Measurements from ENCODE around the gene MBTD1. TPM values are rescaled to one million over a fixed set of nuclear protein-coding genes. Genes with fewer than 3 reads are reported as not detected.

MBTD1 gene
- total and polyA plus RNA-seq, 10 donors: 9.6 to 45.7 (median 23.6) TPM

DNA sequence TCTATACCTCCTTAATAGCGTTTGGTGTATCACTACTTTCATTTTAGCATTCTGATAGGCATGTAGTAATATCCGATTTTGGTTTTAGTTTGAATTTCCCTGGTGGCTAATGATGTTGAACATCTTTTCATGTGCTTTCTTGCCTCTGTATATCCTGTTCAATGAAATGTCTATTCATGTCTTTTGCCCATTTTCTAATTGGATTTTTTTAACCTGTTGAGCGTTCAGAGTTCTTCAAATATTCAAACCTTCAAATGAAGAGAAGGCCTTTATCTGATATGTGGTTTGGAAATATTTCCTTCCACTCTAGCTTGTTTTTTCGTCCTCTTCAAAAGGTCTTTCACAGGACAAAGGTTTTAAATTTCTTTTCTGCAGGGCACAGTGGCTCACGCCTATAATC is 108.9 kb downstream of the MBTD1 start:
- TF ChIP-seq POLR2AphosphoS5 (IDR thresholded peaks at IDR 0.05) (no peak), POLR2A (IDR thresholded peaks at IDR 0.05) (no peak)
- TF ChIP-seq, protein P1, sequence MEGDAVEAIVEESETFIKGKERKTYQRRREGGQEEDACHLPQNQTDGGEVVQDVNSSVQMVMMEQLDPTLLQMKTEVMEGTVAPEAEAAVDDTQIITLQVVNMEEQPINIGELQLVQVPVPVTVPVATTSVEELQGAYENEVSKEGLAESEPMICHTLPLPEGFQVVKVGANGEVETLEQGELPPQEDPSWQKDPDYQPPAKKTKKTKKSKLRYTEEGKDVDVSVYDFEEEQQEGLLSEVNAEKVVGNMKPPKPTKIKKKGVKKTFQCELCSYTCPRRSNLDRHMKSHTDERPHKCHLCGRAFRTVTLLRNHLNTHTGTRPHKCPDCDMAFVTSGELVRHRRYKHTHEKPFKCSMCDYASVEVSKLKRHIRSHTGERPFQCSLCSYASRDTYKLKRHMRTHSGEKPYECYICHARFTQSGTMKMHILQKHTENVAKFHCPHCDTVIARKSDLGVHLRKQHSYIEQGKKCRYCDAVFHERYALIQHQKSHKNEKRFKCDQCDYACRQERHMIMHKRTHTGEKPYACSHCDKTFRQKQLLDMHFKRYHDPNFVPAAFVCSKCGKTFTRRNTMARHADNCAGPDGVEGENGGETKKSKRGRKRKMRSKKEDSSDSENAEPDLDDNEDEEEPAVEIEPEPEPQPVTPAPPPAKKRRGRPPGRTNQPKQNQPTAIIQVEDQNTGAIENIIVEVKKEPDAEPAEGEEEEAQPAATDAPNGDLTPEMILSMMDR (IDR thresholded peaks at IDR 0.05 in 8 of 11, conservative IDR thresholded peaks at IDR 0.05 in 3 of 11): no peak
- Histone ChIP-seq H3K4me1 (peaks cover 6 to 32% (median 26%) of the 10 kb centered on the region in 6 donors), H3K27me3 (replicated peaks in 1 of 7) (no peaks in the 10 kb centered on the region), H3K4me3 (no peak overlapping the region), H3K9me3 (no peaks in the 10 kb centered on the region), H3K27ac (no peak overlapping the region), H3K36me3 (peaks cover 0 to 3% (median 0%) of the 10 kb centered on the region in 6 donors)
- intact Hi-C loops (cut with DNase I; ENCODE audit: low total_unique reads): loop anchor here (5.0 kb wide), 1 partner anchor 149 kb away; no protein-coding TSS in a partner anchor
- DNase-seq: no peak
- WGBS, 5 donors: 84 to 89% (median 87%) methylated on average over 5 of the region's 5 CpGs

DNA sequence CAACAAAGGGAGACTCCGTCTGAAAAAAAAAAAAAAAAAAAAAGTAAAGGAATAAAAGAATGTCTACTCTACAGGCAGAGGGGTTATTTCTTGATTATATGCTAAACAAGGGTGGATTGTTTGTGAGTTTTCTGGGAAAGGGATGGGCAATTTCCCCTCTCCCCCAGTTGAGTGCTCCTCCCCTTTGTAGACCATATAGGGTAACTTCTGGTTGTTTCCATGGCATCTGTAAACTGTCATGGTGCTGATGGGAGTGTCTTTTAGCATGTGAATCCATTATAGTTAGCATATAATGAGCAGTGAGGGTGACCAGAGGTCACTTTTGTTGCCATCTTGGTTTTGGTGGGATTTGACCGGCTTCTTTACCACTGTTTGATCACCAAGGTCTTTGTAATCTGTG is 110.7 kb downstream of the MBTD1 start:
- no peak for DNase-seq
- WGBS, 5 donors: 92 to 100% (median 98%) methylated on average over 2 of the region's 2 CpGs
- Histone ChIP-seq H3K4me3 (no peak overlapping the region), H3K36me3 (no peaks in the 10 kb centered on the region), H3K4me1 (peaks cover 2 to 16% (median 14%) of the 10 kb centered on the region in 6 donors), H3K27ac (no peak overlapping the region), H3K27me3 (replicated peaks in 1 of 7) (no peaks in the 10 kb centered on the region), H3K9me3 (no peaks in the 10 kb centered on the region)
- intact Hi-C loops (cut with DNase I; ENCODE audit: low total_unique reads): no loop called here
- TF ChIP-seq POLR2A (IDR thresholded peaks at IDR 0.05) (no peak), POLR2AphosphoS5 (IDR thresholded peaks at IDR 0.05) (no peak)
- TF ChIP-seq, protein P1 (IDR thresholded peaks at IDR 0.05 in 8 of 11, conservative IDR thresholded peaks at IDR 0.05 in 3 of 11): no peak

DNA sequence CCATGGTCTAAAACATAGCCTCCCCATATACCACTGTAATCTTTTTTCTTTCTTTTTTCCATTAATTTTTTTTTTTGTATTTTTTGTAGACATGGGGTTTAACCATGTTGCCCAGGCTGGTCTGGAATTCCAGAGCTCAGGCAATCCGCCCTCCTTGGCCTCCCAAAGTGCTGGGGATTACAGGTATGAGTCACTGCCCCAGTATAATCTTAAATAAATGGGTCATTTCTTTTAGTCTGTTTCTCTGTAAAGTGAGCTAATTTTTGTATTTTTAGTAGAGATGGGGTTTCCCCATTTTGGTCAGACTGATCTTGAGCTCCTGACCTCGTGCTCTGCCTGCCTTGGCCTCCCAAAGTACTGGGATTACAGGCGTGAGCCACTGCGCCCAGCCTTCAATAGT is 112.2 kb downstream of the MBTD1 start:
- H3K27ac ChIP-seq: no peak overlapping the region
- intact Hi-C loops (cut with DNase I; ENCODE audit: low total_unique reads): no loop called here
- no peak overlapping the region for H3K4me3 ChIP-seq
- TF ChIP-seq, protein P1 (IDR thresholded peaks at IDR 0.05 in 8 of 11, conservative IDR thresholded peaks at IDR 0.05 in 3 of 11): no peak
- TF ChIP-seq POLR2A (IDR thresholded peaks at IDR 0.05): no peak
- no peak for TF ChIP-seq POLR2AphosphoS5 (IDR thresholded peaks at IDR 0.05)
- no peaks in the 10 kb centered on the region for H3K9me3 ChIP-seq
- H3K27me3 ChIP-seq (replicated peaks in 1 of 7): no peaks in the 10 kb centered on the region
- H3K4me1 ChIP-seq: peaks cover 0 to 5% (median 4%) of the 10 kb centered on the region in 6 donors
- no peak for DNase-seq
- 60 to 75% (median 72%) methylated on average over 4 of the region's 4 CpGs for WGBS, 5 donors
- no peaks in the 10 kb centered on the region for H3K36me3 ChIP-seq

DNA sequence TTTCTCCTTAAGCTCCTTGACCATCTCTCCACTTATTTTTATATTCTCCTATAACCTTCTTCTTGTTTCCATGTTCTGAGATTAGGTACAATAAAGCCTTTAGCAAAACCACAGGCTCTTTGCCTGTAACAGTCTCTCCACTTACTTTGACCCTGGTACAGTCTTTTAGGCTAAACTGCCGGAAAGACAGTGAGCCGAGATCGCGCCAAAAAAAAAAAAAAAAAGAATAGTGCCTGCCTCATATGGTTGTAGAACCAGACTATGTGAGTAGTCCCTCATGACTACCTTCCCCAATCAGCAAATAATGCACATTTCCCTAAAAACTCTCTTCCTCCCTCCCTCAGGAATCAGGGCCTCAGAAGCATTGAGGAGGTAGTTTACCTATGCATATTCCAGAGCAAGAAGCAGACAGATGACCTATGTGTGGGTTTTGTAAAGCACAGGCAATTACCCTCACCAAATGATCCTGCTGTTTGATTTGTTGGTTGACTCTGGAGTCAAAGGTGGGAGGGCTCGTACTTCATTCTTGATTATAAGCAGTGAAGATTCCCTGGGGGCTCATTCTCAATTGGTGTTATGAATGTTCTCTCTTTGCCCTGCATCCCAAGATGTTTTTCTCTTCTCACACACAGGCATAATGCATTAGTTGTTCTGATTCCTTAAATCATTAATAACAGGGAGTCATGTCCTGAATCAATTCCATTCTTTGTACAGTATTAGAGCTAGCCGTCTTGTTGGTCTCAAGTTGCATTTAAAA is 115.4 kb downstream of the MBTD1 start:
- Histone ChIP-seq H3K9me3 (no peaks in the 10 kb centered on the region), H3K36me3 (no peaks in the 10 kb centered on the region), H3K27me3 (replicated peaks in 1 of 7) (no peaks in the 10 kb centered on the region), H3K4me3 (no peak overlapping the region), H3K27ac (no peak overlapping the region), H3K4me1 (no peaks in the 10 kb centered on the region)
- no peak for DNase-seq
- TF ChIP-seq POLR2AphosphoS5 (IDR thresholded peaks at IDR 0.05) (no peak), POLR2A (IDR thresholded peaks at IDR 0.05) (no peak)
- TF ChIP-seq, protein P1 (IDR thresholded peaks at IDR 0.05 in 8 of 11, conservative IDR thresholded peaks at IDR 0.05 in 3 of 11): no peak
- intact Hi-C loops (cut with DNase I; ENCODE audit: low total_unique reads): no loop called here
- WGBS, 5 donors: 73 to 89% (median 84%) methylated on average over 6 of the region's 6 CpGs

All from spleen (tissue), 11 donors.